B cell (primary cell): ENCODE results near the gene HAUS2. TPM values are rescaled to one million over a fixed set of nuclear protein-coding genes. Genes with fewer than 3 reads are reported as not detected.
A peak's percentile ranks its signal among the peaks of the same experiment; 100 is the strongest.

Experiments used
- ATAC-seq: fragments of 200-7000 bp; cut with Tn5 transposase; one replicate; pipeline ENCODE4 v1.10.0; 2021; ENCODE audit warnings: low read depth, mild to moderate bottlenecking, moderate number of reproducible peaks, moderate library complexity
- CTCF ChIA-PET: fragments of 350-600 bp; sonication (Branson Sonifier 250); formaldehyde crosslinking; loops from one replicate; lab custom pipeline; 2021; ENCODE audit warnings: antibody characterized with exemption, inconsistent platforms; lab: Charles Lee
- POLR2A ChIA-PET: fragments of 350-600 bp; sonication (Branson Sonifier 250); formaldehyde crosslinking; loops from one replicate; lab custom pipeline; 2021; ENCODE audit warnings: antibody characterized with exemption; lab: Charles Lee
- DNase-seq: peaks from one replicate; pipeline ENCODE4 v3.0.0; 2013
- H2AFZ ChIP-seq: 2 replicates; pipeline ENCODE4 v1.6.1; 2012; ENCODE audit warnings: mild to moderate bottlenecking, low read depth, low read length; ENCODE audit not compliant: insufficient read depth, poor library complexity, severe bottlenecking
- H3K27ac ChIP-seq, 2 donors: 1 replicate in 1 of 2; 2 replicates in 1 of 2; pipeline ENCODE4 v1.5.1; 2012 to 2013; ENCODE audit warnings: low read length in 2 of 2, mild to moderate bottlenecking in 2 of 2, moderate library complexity in 1 of 2
- H3K27me3 ChIP-seq, 4 experiments: fragments of 200-600 bp in 1 of 4; sonication (generic) in 1 of 4; replicated peaks in 1 of 4; 1 replicate in 2 of 4; 2 replicates in 2 of 4; pipeline versions ENCODE4 v1.6.1 to v1.7.0; 2013 to 2016; ENCODE audit warnings: low read length in 3 of 4, mild to moderate bottlenecking in 2 of 4, mixed read lengths in 1 of 4, moderate library complexity in 1 of 4; ENCODE audit not compliant: insufficient read depth in 4 of 4, control insufficient read depth in 3 of 4; ENCODE audit errors: control extremely low read depth in 1 of 4
- H3K36me3 ChIP-seq, 2 experiments: replicated peaks in 1 of 2; 1 replicate in 1 of 2; 2 replicates in 1 of 2; pipeline versions ENCODE4 v1.6.1 to v1.7.1; 2013; ENCODE audit warnings: low read length in 1 of 2; ENCODE audit not compliant: insufficient read depth in 2 of 2, control insufficient read depth in 1 of 2; ENCODE audit errors: control extremely low read depth in 1 of 2, extremely low read depth in 1 of 2
- H3K4me1 ChIP-seq, 2 donors: fragments of 200-600 bp in 1 of 2; sonication (generic) in 1 of 2; 1 replicate in 1 of 2; 2 replicates in 1 of 2; pipeline versions ENCODE4 v1.5.1 to v1.6.1; 2013 to 2017; ENCODE audit warnings: low read length in 2 of 2; ENCODE audit not compliant: control insufficient read depth in 2 of 2, insufficient read depth in 2 of 2
- H3K4me2 ChIP-seq: replicated peaks from 2 replicates; pipeline ENCODE3; 2012; ENCODE audit warnings: mild to moderate bottlenecking, low read depth, low read length; ENCODE audit not compliant: poor library complexity, severe bottlenecking
- H3K4me3 ChIP-seq, 5 experiments: fragments of 200-600 bp in 1 of 5; sonication (generic) in 1 of 5; 1 replicate in 3 of 5; 2 replicates in 2 of 5; pipeline versions ENCODE4 v1.5.1 to v1.7.0; 2011 to 2016; ENCODE audit warnings: low read length in 4 of 5, mild to moderate bottlenecking in 4 of 5, low read depth in 2 of 5, control low read depth in 1 of 5, moderate library complexity in 1 of 5; ENCODE audit not compliant: insufficient read depth in 1 of 5; ENCODE audit errors: control extremely low read depth in 1 of 5, extremely low read depth in 1 of 5
- H3K79me2 ChIP-seq: fragments of 200-600 bp; sonication (generic); one replicate; pipeline ENCODE4 v1.6.0; 2016; ENCODE audit warnings: low read length; ENCODE audit not compliant: control insufficient read depth, insufficient read depth
- H3K9ac ChIP-seq: fragments of 200-600 bp; sonication (generic); 2 replicates; pipeline ENCODE4 v1.6.1; 2017; ENCODE audit warnings: mild to moderate bottlenecking, low read length, moderate library complexity
- H3K9me3 ChIP-seq, 3 donors: one replicate each; pipeline versions ENCODE4 v1.6.1 to v1.7.1; 2013; ENCODE audit warnings: low read length in 2 of 3; ENCODE audit not compliant: control insufficient read depth in 2 of 3, insufficient read depth in 1 of 3; ENCODE audit errors: control extremely low read depth in 1 of 3
- H4K20me1 ChIP-seq: 2 replicates; pipeline ENCODE4 v1.6.0; 2012; ENCODE audit warnings: mild to moderate bottlenecking, low read length; ENCODE audit not compliant: insufficient read depth, control insufficient read depth, poor library complexity, severe bottlenecking
- H3K27ac Mint-ChIP-seq: one replicate; pipeline ENCODE4 v1.8.0; 2021; ENCODE audit warnings: mixed read lengths
- H3K27me3 Mint-ChIP-seq: one replicate; pipeline ENCODE4 v1.8.0; 2021; ENCODE audit warnings: mixed read lengths
- H3K4me1 Mint-ChIP-seq: one replicate; pipeline ENCODE4 v1.8.0; 2021; ENCODE audit warnings: mixed read lengths
- H3K4me3 Mint-ChIP-seq: one replicate; pipeline ENCODE4 v1.8.0; 2021; ENCODE audit warnings: mixed read lengths
- H3K9me3 Mint-ChIP-seq: one replicate; pipeline ENCODE4 v1.8.0; 2022; ENCODE audit warnings: mixed read lengths; ENCODE audit not compliant: insufficient read depth
- EZH2 ChIP-seq: IDR thresholded peaks from 2 replicates; pipeline ENCODE4 v1.6.1; 2012; ENCODE audit warnings: borderline replicate concordance, low read depth, mild to moderate bottlenecking, moderate library complexity, low read length; ENCODE audit not compliant: insufficient read depth, poor library complexity, severe bottlenecking
- WGBS: methylation state at CpG from one replicate; pipeline ENCODE4 v1.1.5; 2013; ENCODE audit warnings: missing lambda C conversion rate; ENCODE audit not compliant: insufficient coverage; 5-methylcytosine and 5-hydroxymethylcytosine counted together
- intact Hi-C: fragments of 100-400 bp; cut with micrococcal nuclease; formaldehyde crosslinking; loops from one replicate; pipeline ENCODE4 v1.10.0; 2022
- polyA plus RNA-seq: library from polyadenylated mRNA; depleted of rRNA; stranded (reverse); fragments of >200 nt; gene quantifications from 2 replicates; pipeline ENCODE4 v1.2.3, GENCODE V29; 2012
- total RNA-seq, 2 donors: library from RNA; stranded (reverse); fragments of 120-200 nt in 1 of 2; gene quantifications; 1 replicate in 1 of 2; 2 replicates in 1 of 2; pipeline versions ENCODE4 v1.2.3 to v1.2.4, GENCODE V29; 2013 to 2022
- TF ChIP-seq, protein P1 (sequence below): fragments of 200-600 bp; IDR thresholded peaks from one replicate; pipeline ENCODE4 v1.8.0; 2022; ENCODE audit warnings: antibody characterized with exemption, mild to moderate bottlenecking

Gene HAUS2
- total and polyA plus RNA-seq, 2 donors (not counting 1 experiment from before 2014, with no cell fraction given): 16.5 to 18.3 TPM

DNA sequence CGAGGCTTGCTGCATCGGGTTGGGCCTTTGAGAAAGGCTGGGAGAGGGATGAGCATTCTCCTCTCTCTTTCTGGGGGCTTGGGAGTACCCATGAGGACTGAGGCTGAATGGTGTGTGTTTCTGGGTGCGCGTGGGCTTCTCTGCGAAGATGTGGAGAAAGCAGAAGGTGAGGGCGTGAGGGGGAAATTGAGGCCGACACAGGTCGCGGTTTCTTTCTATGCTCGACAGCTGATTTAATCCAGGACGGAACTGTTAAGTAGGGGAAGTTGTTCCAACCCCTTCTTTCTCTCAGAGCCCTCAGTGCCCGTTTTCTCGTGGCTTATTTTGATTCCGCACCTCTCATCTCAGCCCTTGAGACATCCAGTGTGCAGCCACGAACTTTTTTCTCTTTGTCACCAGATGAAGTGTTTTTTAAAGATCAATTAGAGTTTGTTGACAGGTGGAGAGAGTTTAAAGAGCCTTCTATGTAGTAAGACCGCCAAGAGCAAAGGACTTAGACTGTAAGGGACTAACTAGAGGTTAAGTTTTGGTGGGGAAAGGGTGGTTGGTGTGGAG is 27.5 kb downstream of the HAUS2 start:
- no peak for ATAC-seq
- Histone ChIP-seq H3K36me3 (no peaks in the 10 kb centered on the region), H3K79me2 (peaks cover 14% of the 10 kb centered on the region), H4K20me1 (no peaks in the 10 kb centered on the region), H3K27me3 (peaks cover 0 to 4% (median 0%) of the 10 kb centered on the region in 4 experiments), H3K4me2 (peak overlapping the region; percentile 98), H3K4me1 (peaks cover 17 to 20% of the 10 kb centered on the region in 2 donors), H3K4me3 (peak overlapping the region; percentile 61 to 93 (median 88)), H3K9ac (peak overlapping the region; percentile 81), H3K9me3 (no peaks in the 10 kb centered on the region), H3K27ac (peak overlapping the region; percentile 38 to 63), H2AFZ (peak overlapping the region; percentile 95)
- WGBS: 15% methylated on average over 3 of the region's 16 CpGs
- DNase-seq: no peak
- Mint-ChIP-seq H3K27me3 (peaks cover 9% of the 10 kb centered on the region), H3K4me1 (peaks cover 24% of the 10 kb centered on the region), H3K9me3 (no peaks in the 10 kb centered on the region), H3K4me3 (peak overlapping the region; percentile 96), H3K27ac (peak overlapping the region; percentile 89)
- intact Hi-C loops: loop anchor here (5.0 to 10.0 kb wide), 2 partner anchors 301 to 1459 kb away; partner anchors contain the start of genes GANC, INO80 and TMEM87A
- CTCF ChIA-PET: interaction anchor here (0.7 to 1.2 kb wide), 5 partner anchors 8 to 345 kb away, joined by 3 read pairs; no protein-coding TSS in a partner anchor
- POLR2A ChIA-PET: interaction anchor here (0.8 to 1.6 kb wide), 5 partner anchors 16 to 81 kb away, joined by 3 to 10 read pairs (median 5); partner anchors contain the start of genes HAUS2, LRRC57 and SNAP23
- TF ChIP-seq, protein P1, sequence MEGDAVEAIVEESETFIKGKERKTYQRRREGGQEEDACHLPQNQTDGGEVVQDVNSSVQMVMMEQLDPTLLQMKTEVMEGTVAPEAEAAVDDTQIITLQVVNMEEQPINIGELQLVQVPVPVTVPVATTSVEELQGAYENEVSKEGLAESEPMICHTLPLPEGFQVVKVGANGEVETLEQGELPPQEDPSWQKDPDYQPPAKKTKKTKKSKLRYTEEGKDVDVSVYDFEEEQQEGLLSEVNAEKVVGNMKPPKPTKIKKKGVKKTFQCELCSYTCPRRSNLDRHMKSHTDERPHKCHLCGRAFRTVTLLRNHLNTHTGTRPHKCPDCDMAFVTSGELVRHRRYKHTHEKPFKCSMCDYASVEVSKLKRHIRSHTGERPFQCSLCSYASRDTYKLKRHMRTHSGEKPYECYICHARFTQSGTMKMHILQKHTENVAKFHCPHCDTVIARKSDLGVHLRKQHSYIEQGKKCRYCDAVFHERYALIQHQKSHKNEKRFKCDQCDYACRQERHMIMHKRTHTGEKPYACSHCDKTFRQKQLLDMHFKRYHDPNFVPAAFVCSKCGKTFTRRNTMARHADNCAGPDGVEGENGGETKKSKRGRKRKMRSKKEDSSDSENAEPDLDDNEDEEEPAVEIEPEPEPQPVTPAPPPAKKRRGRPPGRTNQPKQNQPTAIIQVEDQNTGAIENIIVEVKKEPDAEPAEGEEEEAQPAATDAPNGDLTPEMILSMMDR: no peak
- TF ChIP-seq EZH2: no peak

DNA sequence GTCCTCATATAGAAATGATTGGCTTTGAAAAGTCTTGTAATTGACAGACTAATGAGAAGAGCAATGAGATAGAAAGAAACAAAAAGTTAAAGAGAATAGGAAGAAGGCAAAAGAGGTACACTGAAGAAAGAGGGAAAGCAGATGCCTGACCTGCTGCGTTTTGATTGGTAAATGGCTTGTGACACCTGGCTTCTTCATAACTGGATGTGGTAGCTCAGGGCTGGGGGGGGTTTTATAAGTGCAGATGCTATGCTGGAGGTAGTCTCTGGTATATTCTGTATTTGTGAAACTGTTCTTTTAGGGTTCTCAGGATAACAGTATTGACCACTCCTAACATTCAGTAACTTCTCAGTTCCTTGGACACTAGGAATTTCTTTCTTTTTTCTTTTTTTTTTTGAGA is 28.1 kb downstream of the HAUS2 start:
- intact Hi-C loops: loop anchor here (5.0 to 10.0 kb wide), 2 partner anchors 302 to 1459 kb away; partner anchors contain the start of genes GANC, INO80 and TMEM87A
- peak; percentile 19 for DNase-seq

More for the DNA sequence above, 28.1 kb downstream of the HAUS2 start:
- Histone ChIP-seq H3K79me2 (peaks cover 17% of the 10 kb centered on the region), H3K4me1 (peaks cover 20 to 24% of the 10 kb centered on the region in 2 donors), H4K20me1 (no peaks in the 10 kb centered on the region), H2AFZ (no peak overlapping the region), H3K36me3 (no peaks in the 10 kb centered on the region), H3K27me3 (peaks cover 0 to 4% (median 0%) of the 10 kb centered on the region in 4 experiments), H3K4me2 (peak overlapping the region; percentile 98), H3K27ac (no peak overlapping the region), H3K9me3 (no peaks in the 10 kb centered on the region), H3K9ac (no peak overlapping the region), H3K4me3 (no peak overlapping the region)
- peak overlapping the region; percentile 96 for H3K4me3 Mint-ChIP-seq
- no peak for ATAC-seq
- ChIA-PET CTCF (interaction anchor here (0.7 to 1.1 kb wide), 2 partner anchors 11 to 48 kb away, joined by 3 read pairs; no protein-coding TSS in a partner anchor), POLR2A (interaction anchor here (0.6 kb wide), 1 partner anchor 47 kb away, joined by 3 read pairs; no protein-coding TSS in a partner anchor)
- peaks cover 30% of the 10 kb centered on the region for H3K4me1 Mint-ChIP-seq
- H3K9me3 Mint-ChIP-seq: no peaks in the 10 kb centered on the region
- H3K27me3 Mint-ChIP-seq: peaks cover 9% of the 10 kb centered on the region
- TF ChIP-seq EZH2: no peak
- TF ChIP-seq, protein P1: no peak
- WGBS: 65% methylated on average over 1 of the region's 1 CpG
- peak overlapping the region; percentile 89 for H3K27ac Mint-ChIP-seq
